ENCODE data around the gene TSPAN15.
"Not testable (repeated sequence)": the region's sequence is repeated elsewhere in the genome, so short reads cannot be mapped to it uniquely, and the experiment has no call there.

Gene TSPAN15

GRCh38 chr10:69513617-69514016, 62.4 kb downstream of the TSPAN15 start:
- peak in 1 of 2 experiments; percentile 29 for DNase-seq (ENCODE audit: low read depth in 1 of 2, low spot score in 1 of 2)
- no peak for TF ChIP-seq JUND (IDR thresholded peaks at IDR 0.05; ENCODE audit: low read depth)
- in situ Hi-C loops (cut with HindIII; ENCODE audit: low pct_unique_long_range_greater_than_20kb, low sequenced_read_pairs) = no loop called here

- in situ Hi-C loops (cut with HindIII; ENCODE audit: low pct_unique_long_range_greater_than_20kb, low sequenced_read_pairs) = no loop called here
- DNase-seq (ENCODE audit: low read depth in 1 of 2, low spot score in 1 of 2) = peak; percentile 52 to 72
Measured at GRCh38 chr10:69515699-69516259, 64.5 kb downstream of the TSPAN15 start.

GRCh38 chr10:69516316-69516715, 65.1 kb downstream of the TSPAN15 start:
- in situ Hi-C loops (cut with HindIII; ENCODE audit: low pct_unique_long_range_greater_than_20kb, low sequenced_read_pairs) = no loop called here
- DNase-seq (ENCODE audit: low read depth in 1 of 2, low spot score in 1 of 2) = peak in 1 of 2 experiments; percentile 46
- TF ChIP-seq JUND (IDR thresholded peaks at IDR 0.05; ENCODE audit: low read depth) = no peak

More at GRCh38 chr10:69515699-69516259, 64.5 kb downstream of the TSPAN15 start:
- no peak for TF ChIP-seq JUND (IDR thresholded peaks at IDR 0.05; ENCODE audit: low read depth)

GRCh38 chr10:69516796-69517195, 65.5 kb downstream of the TSPAN15 start:
- in situ Hi-C loops (cut with HindIII; ENCODE audit: low pct_unique_long_range_greater_than_20kb, low sequenced_read_pairs) = no loop called here
- DNase-seq (ENCODE audit: low read depth in 1 of 2, low spot score in 1 of 2) = no peak
- TF ChIP-seq JUND (IDR thresholded peaks at IDR 0.05; ENCODE audit: low read depth) = no peak

- no peak for DNase-seq (ENCODE audit: low read depth in 1 of 2, low spot score in 1 of 2)
- in situ Hi-C loops (cut with HindIII; ENCODE audit: low pct_unique_long_range_greater_than_20kb, low sequenced_read_pairs) = no loop called here
- TF ChIP-seq JUND (IDR thresholded peaks at IDR 0.05; ENCODE audit: low read depth) = no peak
Measured at GRCh38 chr10:69517271-69517848, 66.1 kb downstream of the TSPAN15 start.

- no peak for TF ChIP-seq JUND (IDR thresholded peaks at IDR 0.05; ENCODE audit: low read depth)
- in situ Hi-C loops (cut with HindIII; ENCODE audit: low pct_unique_long_range_greater_than_20kb, low sequenced_read_pairs) = no loop called here
- DNase-seq (ENCODE audit: low read depth in 1 of 2, low spot score in 1 of 2) = no peak
Measured at GRCh38 chr10:69527961-69528360, 76.7 kb downstream of the TSPAN15 start.

- TF ChIP-seq JUND (IDR thresholded peaks at IDR 0.05; ENCODE audit: low read depth) = no peak
- in situ Hi-C loops (cut with HindIII; ENCODE audit: low pct_unique_long_range_greater_than_20kb, low sequenced_read_pairs) = no loop called here
- no peak for DNase-seq (ENCODE audit: low read depth in 1 of 2, low spot score in 1 of 2)
Measured at GRCh38 chr10:69533658-69534057, 82.4 kb downstream of the TSPAN15 start.

- in situ Hi-C loops (cut with HindIII; ENCODE audit: low pct_unique_long_range_greater_than_20kb, low sequenced_read_pairs); DNase-seq (ENCODE audit: low read depth in 1 of 2, low spot score in 1 of 2): not testable (repeated sequence)
Measured at GRCh38 chr10:69536521-69536920, 85.3 kb downstream of the TSPAN15 start.

GRCh38 chr10:69537449-69537848, 86.2 kb downstream of the TSPAN15 start:
- no peak for TF ChIP-seq JUND (IDR thresholded peaks at IDR 0.05; ENCODE audit: low read depth)
- in situ Hi-C loops (cut with HindIII; ENCODE audit: low pct_unique_long_range_greater_than_20kb, low sequenced_read_pairs) = no loop called here
- DNase-seq (ENCODE audit: low read depth in 1 of 2, low spot score in 1 of 2) = no peak

GRCh38 chr10:69538461-69538860, 87.2 kb downstream of the TSPAN15 start:
- TF ChIP-seq JUND (IDR thresholded peaks at IDR 0.05; ENCODE audit: low read depth) = no peak
- in situ Hi-C loops (cut with HindIII; ENCODE audit: low pct_unique_long_range_greater_than_20kb, low sequenced_read_pairs) = no loop called here
- no peak for DNase-seq (ENCODE audit: low read depth in 1 of 2, low spot score in 1 of 2)

- no peak for TF ChIP-seq JUND (IDR thresholded peaks at IDR 0.05; ENCODE audit: low read depth)
- no peak for DNase-seq (ENCODE audit: low read depth in 1 of 2, low spot score in 1 of 2)
- in situ Hi-C loops (cut with HindIII; ENCODE audit: low pct_unique_long_range_greater_than_20kb, low sequenced_read_pairs) = no loop called here
Measured at GRCh38 chr10:69541463-69541862, 90.2 kb downstream of the TSPAN15 start.

- DNase-seq (ENCODE audit: low read depth in 1 of 2, low spot score in 1 of 2) = no peak
- in situ Hi-C loops (cut with HindIII; ENCODE audit: low pct_unique_long_range_greater_than_20kb, low sequenced_read_pairs) = no loop called here
- no peak for TF ChIP-seq JUND (IDR thresholded peaks at IDR 0.05; ENCODE audit: low read depth)
Measured at GRCh38 chr10:69549959-69550358, 98.7 kb downstream of the TSPAN15 start.

- no peak for DNase-seq (ENCODE audit: low read depth in 1 of 2, low spot score in 1 of 2)
- TF ChIP-seq JUND (IDR thresholded peaks at IDR 0.05; ENCODE audit: low read depth) = no peak
- in situ Hi-C loops (cut with HindIII; ENCODE audit: low pct_unique_long_range_greater_than_20kb, low sequenced_read_pairs) = no loop called here
Measured at GRCh38 chr10:69552268-69552667, 101.0 kb downstream of the TSPAN15 start.

GRCh38 chr10:69553328-69553727, 102.1 kb downstream of the TSPAN15 start:
- in situ Hi-C loops (cut with HindIII; ENCODE audit: low pct_unique_long_range_greater_than_20kb, low sequenced_read_pairs) = no loop called here
- DNase-seq (ENCODE audit: low read depth in 1 of 2, low spot score in 1 of 2) = no peak
- no peak for TF ChIP-seq JUND (IDR thresholded peaks at IDR 0.05; ENCODE audit: low read depth)

Data from T47D (cell line).